GM12865 (cell line): ENCODE measurements around the gene SPCS2.
"Not testable (repeated sequence)": the region's sequence is repeated elsewhere in the genome, so short reads cannot be mapped to it uniquely, and the experiment has no call there.

Experiments
- DNase-seq: peaks from one replicate; pipeline ENCODE4 v3.0.0; 2010; ENCODE audit warnings: low read depth
- H3K4me3 ChIP-seq: 2 replicates; pipeline ENCODE4 v1.5.1; 2011; ENCODE audit warnings: mild to moderate bottlenecking, low read depth, low read length, control low read depth
- CTCF ChIP-seq: IDR thresholded peaks from 2 replicates; pipeline ENCODE4 v1.5.1; 2011; ENCODE audit warnings: low read length, control low read depth, low read depth, inconsistent platforms; ENCODE audit not compliant: insufficient read depth; ENCODE audit errors: missing control alignments

SPCS2 gene

GRCh38 chr11:74980634-74981033, 31.6 kb downstream of the SPCS2 start:
- H3K4me3 ChIP-seq, result no peak overlapping the region
- DNase-seq, result no peak
- TF ChIP-seq CTCF, result no peak

GRCh38 chr11:74981888-74982287, 32.8 kb downstream of the SPCS2 start:
- no peak for DNase-seq
- no peak for TF ChIP-seq CTCF
- no peak overlapping the region for H3K4me3 ChIP-seq

- no peak for TF ChIP-seq CTCF
- H3K4me3 ChIP-seq, result no peak overlapping the region
- no peak for DNase-seq
Measured at GRCh38 chr11:74984070-74984469, 35.0 kb downstream of the SPCS2 start.

GRCh38 chr11:74984730-74985129, 35.7 kb downstream of the SPCS2 start:
- TF ChIP-seq CTCF, result no peak
- no peak overlapping the region for H3K4me3 ChIP-seq
- DNase-seq, result no peak

- peak; percentile 93 for DNase-seq
- H3K4me3 ChIP-seq, result peak within 1 kb of the TSS; percentile 93
- TF ChIP-seq CTCF, result no peak
Measured at GRCh38 chr11:74988541-74989259, 39.6 kb downstream of the SPCS2 start, which contains the start of gene NEU3. Gene NEU3, plus strand, starts transcription at chr11:74988933. Its CDS starts 128 bp downstream, at chr11:74989061.

GRCh38 chr11:74989260-74989638, 40.2 kb downstream of the SPCS2 start:
- peak overlapping the region; percentile 93 for H3K4me3 ChIP-seq
- DNase-seq, result peak; percentile 40
- TF ChIP-seq CTCF, result no peak

- H3K4me3 ChIP-seq, result peak overlapping the region; percentile 93
- DNase-seq, result not testable (repeated sequence)
Measured at GRCh38 chr11:74990150-74990549, 41.1 kb downstream of the SPCS2 start.
